HG03066 (cell line): ENCODE data around the gene PSMD3.

Experiments used
- ATAC-seq: cut with Tn5 transposase; IDR thresholded peaks from one replicate; pipeline ENCODE4 v1.9.1; 2021; ENCODE audit warnings: low read depth; ENCODE audit not compliant: unreplicated experiment

The PSMD3 gene

DNA sequence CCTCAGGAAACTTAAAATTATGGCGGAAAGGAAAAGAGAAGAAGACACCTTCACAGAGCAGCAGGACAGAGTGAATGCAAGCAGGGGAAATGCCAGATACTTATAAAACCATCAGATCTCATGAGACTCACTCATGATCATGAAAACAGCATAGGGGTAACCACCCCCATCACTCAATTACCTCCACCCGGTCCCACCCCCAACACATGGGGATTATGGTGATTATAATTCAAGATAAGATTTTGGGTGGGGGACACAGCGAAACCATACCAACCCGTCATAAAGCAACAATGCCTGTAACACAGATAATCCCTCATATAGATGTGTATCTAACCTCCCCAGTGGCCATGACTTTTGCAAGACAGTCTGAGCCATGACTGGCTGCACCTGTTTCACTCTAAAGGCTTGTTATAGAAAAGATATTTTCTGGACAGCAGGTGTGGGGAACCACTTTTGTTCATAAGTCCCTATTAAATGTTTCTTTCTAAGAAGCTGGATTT, 24.8 kb upstream of the PSMD3 start:
- ATAC-seq = no peak

DNA sequence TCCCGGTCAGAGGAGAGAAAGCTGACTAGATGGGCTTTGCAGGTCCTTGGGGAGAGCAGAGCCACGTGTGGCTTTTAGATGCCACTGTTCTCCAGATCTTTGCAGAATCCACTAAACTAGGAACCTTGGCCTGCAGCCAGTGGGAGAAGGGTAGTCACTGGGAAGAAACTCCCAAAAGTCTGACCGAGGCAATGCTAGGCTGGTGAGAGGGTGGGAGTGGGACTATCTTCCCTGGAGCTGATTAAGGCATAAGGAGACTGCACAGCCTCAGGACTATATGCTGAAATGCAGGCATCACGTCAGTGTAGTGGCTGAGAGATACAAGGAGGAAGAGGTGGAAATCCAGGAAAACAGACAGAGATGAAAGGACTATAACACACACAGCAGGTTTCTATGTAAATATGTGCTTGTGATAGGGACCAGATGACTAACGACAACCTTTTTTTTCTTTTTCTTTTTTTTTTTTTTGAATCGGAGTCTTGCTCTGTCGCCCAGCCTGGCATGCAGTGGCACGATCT, 20.0 kb upstream of the PSMD3 start:
- no peak for ATAC-seq

DNA sequence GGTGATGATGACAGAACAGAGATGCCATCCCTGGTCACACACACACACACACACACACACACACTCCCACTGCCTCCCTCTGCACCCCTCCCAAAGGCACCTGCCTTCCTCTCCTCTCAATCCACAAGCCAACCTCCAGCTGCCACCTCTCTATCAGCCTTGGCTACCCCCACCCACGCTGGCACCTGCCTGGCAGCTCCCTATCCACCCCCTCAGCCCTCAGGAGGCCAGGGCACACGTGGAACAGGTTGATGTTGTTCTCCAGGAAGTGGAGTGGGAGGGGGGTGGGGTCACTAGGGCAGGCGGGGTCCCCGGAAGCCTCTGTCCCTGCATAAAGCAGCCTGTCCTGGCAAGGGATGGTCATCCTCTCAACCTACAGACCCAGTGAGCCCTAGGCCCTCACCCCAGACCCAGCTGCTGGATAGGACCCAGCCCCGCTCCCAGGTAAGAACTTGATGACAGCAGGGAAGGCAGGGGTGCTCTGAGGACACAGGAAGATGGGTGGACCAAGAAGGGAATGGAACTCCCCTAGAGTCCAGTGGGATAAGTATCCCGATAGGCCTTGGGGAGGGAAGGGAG, 17.9 kb upstream of the PSMD3 start, which contains the start of gene GSDMA:
Gene GSDMA, plus strand, starts transcription at position 363 of the 579 bp plus-strand sequence. CDS start 2,684 bp downstream, outside the sequence.
- ATAC-seq = no peak

DNA sequence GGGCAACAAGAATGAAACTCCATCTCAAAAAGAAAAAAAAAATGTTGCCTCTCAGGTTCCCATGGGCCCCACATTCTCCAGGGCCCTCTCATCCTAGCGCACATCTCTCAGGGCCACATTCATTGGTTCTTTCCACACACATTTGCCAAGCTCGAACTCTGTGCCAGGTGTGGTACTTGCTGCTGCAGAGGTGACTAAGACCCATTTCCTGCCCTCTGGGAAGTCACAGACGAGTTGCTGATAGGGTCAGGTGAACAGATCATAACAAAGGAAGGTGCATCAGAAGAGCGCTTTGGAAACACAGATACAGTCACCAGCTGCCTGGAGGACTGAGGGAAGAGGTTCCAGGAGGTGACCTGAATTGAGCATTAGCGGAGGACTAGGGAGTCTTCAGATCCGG, 16.8 kb upstream of the PSMD3 start:
- no peak for ATAC-seq

DNA sequence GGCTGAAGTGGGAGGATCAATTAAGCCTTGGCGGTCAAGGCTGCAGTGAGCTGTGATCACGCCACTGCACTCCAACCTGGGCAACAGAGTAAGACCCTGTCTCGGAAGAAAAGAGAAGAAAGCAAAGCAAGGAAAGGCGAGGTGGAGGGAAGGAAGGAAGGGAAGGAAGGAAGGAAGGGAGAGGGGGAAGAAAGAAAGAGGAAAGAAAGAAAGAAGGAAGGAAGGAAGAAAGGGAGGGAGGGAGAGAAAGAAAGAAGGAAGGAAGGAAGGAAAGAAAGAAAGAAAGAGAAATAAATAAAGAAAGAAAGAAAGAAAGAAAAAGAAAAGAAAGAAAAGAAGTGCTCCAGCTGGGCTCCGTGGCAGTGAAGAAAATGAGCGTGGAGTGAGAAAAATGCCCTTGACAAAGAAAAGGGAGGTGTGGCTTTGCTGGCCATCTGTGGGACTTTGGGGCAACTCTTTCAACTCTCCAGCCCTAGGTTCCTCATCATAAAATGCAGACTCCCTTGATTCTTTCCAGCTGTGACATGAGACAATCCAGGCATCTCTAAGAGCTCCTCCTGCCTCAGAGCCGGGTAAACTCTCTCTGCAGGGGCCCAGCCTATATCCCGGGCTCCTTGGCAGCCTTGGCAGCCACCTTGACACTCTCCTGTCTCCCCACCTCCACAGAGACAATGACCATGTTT, 15.4 kb upstream of the PSMD3 start:
- no peak for ATAC-seq

DNA sequence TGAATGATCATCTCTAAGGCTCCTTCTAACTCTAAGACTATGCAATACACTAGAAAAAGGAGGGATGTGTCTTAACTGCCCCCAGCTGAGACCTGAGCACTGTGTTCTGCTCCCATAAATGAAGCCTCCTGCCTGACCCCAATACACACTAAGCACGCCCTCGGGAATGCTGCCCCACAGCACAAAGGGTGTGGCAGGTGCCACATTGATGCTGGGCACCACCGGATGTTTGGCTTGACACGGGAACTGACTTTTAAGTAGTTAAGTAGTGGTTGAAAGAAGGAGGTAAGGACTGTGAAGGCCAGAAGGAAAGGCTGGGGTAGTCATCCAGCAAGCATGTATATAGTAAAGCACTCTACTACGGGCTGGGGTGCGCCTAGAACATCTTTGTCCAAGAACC, 13.8 kb upstream of the PSMD3 start:
- ATAC-seq = no peak

DNA sequence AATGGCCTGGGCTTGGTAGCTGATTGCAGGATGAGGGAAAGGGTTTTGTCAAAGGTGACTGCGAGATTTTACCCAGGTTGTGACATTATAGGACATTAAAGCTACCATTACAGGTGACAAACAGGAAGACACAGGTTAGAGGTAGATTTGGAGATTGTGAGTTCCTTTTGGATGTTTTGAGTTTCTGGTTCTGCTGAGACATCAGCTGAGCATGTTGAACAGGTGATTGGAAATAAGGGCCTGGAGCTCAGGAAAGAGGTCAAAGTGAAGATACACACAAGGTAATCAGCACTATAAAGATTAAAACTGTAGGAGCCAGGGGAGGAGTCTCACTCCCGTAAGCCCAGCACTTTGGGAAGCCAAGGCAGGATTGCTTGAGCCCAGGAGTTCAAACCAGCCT, 11.8 kb upstream of the PSMD3 start:
- no peak for ATAC-seq

DNA sequence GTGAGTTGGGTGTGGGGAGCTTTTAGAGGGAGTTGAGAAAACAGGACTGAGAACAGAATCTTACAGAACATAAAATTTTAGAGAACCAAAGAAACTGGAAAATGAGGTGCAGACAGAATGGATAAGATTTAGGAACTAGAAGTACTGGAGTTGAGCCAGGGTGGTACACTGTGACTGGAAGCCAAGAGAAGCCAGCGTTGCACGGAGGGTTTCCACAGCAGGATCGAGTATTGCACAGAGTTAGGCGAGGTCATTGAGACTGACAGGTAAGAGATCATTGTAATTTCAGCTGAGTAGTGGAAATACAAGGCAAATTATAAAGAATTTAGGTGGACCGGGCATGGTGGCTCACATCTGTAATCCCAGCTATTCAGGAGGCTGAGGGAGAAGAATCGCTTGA, 11.2 kb upstream of the PSMD3 start:
- no peak for ATAC-seq

DNA sequence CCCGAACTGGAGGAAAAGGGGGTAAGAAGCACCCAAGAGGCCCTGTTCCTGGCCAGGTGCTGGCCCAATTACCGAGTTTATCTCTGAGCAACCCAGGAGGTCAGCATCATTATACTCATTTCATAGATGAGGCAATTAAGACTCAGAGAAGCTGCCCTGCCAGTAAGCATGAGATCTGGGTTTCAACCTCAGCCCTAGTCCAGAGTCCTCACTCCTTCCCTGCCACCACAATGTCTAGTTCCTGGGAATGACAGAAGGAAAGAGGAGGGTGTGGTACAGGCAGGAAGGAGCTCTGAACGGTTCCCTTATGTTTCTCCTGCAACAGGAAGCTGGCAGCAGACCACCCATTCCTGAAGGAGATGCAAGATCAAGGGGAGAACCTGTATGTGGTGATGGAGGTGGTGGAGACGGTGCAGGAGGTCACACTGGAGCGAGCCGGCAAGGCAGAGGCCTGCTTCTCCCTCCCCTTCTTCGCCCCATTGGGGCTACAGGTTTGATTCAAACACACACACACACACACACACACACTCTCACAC, 10.4 kb upstream of the PSMD3 start:
- no peak for ATAC-seq

DNA sequence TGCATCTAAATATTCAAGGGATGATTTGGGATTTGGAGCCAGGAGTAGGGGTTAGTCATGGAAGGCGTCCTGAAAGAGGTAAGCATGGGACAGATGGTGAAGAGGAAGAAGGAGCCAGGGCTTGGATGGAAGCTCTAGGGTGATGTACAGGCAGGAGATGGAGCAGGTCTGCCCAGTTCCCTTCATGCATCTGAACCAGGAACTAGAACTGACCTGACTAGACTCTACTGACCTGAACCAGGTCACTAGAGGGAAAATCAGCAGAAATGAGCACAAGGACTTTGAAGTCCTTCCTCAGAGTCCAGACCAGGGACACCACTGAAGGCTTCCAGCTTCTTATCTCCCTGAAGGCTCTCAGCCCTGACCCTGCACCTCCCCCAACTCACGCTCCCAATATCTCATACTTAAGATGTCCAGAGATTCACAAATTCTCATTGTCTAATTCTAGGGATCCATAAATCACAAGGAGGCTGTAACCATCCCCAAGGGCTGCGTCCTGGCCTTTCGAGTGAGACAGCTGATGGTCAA, 9.5 kb upstream of the PSMD3 start:
- ATAC-seq = no peak

DNA sequence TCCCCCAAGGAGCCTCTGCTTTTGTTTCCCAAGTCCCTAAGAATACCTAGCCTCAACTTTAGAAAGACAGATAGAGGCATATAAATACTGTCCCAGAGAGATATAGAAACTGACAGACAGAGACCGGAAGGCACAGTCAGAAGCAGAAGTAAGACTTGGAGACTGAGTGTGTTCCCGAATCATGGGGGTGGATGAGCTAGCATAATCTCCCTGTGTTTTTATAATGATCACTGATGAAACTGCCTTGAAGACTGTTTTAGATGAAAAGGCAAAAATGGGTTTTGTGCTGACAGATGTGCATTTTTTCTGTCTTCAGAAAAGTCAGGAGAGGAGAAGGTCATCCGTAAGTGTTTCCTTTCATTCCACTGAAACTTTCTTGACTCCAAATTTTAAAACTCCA, 8.3 kb upstream of the PSMD3 start:
- no peak for ATAC-seq

DNA sequence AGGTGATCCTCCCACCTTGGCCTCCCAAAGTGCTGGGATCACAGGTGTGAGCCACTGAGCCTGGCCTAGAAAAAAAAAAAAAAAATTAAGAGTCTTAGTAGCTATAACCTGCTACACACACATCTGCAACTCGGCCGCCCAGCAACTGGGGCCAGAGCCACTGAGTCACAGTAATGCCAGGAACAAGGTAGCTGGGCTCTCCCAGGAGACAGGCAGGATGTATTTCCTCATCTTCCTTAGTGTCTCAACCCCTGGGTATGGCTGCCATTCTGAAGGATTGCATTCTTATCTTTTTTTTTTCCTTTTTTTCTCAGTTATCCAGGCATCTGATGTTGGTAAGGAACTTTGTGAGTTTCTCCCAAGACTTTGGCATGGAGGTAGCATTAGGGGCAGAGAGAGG, 7.1 kb upstream of the PSMD3 start:
- ATAC-seq = no peak

DNA sequence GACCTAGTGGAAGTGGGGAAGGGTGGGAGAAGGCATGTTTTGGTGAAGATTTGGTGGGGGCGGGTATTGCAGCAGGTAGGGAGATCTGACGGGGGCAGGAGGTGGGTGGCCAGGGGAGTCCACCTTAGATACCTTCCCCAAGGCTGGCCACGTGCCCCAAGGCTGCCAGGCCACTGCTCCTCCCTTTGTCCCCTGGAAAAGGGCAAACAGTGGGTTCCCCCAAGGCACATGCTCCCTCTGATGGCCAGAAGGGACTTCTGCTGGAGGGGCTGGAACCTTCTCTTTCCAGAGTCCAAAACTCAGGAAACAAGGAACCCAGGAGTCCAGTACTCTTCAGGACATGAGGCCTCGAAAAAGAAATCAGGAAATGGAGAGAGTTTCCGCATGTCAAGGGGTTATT, 6.2 kb upstream of the PSMD3 start:
- no peak for ATAC-seq

DNA sequence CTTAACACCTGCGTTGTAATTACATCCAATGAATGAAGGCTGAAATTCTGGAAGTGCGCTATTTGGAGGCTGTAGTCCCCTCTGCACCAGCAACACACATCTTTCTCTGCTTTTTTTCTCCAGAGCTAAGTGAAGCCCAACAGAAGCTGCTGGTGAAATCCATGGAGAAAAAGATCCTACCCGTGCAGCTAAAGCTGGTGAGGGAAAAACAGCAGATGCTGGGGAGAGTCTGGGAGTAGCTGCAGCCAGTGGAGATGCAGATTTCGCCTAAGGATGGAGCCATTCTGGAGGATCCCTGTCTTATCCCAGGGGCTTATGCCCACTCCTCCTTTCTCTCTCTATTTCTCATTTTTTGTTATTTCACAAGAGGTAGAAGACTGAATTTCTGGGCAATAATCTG, 4.8 kb upstream of the PSMD3 start:
- ATAC-seq = no peak

DNA sequence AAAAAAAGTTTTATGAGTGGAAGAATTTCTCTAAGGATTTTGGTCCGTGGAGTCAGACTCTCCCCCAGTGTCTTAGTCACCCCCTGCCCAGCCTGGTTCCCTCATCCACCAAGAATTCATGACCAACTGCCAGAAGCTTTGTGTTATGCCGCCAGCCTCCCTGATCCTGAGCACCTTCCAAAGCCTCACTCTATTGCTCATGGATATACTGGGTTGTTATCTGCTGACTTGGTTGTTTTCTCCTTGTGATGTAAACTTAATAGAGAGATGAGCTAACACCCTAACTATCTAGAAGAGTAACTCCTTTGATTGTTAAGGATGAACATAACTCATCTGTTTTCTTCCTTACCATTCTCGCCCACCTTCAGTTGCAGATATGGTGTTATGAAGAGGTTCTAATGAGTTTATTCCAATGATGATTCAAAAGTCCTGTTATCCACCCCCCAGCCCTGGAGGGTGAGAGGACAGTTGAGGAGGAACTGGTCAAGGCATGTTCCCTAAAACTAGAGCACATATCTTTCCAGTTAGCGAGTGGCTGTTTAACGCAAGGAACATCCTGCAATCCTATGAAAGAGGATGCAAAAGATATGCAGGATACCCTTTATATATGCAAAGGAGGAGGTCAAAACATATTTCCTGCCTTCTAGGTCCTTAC, 1.5 kb upstream of the PSMD3 start:
- ATAC-seq = no peak

DNA sequence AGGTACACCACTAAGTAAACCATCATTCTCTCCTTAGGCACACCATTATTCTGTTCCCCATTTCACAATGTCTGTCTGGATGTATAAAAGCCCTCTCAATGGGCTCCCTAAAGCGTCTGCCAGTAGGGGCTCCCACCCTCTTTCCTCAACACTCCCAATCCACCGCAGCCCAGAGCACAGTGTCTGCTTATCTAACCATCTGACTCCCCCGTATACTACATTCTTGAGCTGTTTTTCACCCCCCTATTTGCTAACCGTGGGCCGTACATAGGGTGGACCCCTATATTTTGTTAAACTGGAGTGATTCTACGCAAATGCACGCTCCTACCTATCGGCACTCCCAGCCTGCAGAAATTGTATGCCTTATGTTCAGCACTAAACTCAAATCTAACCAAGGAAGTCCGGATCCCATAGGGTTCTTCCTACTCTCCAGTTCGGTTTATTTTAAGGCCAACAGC, 685 bp upstream of the PSMD3 start:
- peak; percentile 11 for ATAC-seq

DNA sequence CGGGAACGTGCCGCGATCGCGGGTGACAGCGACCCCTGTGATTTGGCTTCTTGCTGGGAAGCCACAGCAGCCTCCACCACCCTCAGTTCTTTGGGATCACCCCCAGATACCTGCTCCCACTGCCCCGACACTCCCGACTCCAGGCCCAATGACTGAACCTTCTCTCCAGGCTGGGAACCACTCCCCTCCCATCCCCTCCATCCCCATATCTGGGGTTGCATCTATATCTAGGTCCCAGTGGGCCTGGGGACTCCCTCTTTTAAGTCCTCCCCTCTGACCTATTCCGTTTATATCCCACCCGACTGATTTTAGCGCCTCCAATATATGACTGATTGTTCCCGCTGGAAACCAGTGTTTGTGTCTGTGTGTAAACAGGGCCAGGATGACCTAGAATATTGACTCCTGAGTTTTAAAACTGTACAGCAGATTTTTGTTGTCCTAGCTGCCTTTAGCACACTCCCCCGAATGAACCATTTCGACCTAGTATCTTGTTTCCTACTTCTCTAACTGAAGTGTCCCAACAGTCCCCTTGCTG, 667 bp downstream of the PSMD3 start:
- no peak for ATAC-seq

DNA sequence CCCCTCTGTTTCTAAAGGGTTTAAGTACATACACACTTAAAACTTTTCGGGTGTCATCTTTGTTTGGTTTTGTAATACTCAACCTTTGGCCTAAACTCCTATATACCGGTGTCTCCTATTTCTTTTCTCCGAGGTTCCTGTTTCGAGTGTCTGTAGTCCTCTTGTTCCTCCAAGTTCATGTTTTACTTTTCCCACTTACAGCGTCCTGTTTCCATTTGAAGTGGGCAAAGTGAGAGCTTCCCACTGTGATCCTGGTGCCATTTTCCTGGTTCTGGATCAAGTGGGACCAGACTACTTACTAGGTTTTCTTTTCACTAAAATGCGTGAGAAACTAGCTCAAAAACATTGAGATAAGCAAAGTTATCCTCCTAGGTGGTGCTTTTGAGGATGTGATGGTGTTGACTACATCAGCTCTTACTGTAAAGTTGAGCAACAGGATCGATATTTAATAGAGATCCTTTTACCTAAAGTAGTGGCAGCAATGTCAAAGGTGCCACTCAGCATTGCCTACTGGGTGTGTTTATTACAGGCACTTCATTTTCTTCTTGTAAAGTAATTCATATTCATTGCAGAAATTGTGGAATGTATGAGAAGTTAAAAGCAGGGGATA, 1.3 kb downstream of the PSMD3 start:
- ATAC-seq = no peak

DNA sequence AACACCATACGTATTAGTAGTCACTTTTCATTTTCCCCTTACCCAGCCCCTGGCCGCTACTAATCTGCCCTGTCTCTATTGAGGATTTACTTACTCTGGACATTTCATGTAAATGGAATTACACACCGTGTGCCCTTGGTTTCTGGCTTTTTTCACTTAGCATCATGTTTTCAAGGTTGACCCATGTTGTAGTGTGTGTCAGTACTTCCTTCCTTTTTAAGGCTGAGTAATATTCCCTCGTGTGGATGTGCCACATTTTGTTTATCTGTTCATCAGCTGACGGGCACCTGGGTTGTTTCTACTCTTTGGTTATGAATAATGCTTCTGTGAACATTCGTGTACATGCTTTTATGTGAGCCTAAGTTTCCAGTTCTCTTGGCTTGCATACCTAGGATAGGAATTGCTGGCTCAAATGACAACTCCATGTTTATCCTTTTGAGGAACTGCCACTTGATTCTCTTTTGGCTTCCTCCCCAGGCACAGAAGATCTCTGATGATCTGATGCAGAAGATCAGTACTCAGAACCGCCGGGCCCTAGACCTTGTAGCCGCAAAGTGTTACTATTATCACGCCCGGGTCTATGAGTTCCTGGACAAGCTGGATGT, 7.7 kb downstream of the PSMD3 start:
- no peak for ATAC-seq

DNA sequence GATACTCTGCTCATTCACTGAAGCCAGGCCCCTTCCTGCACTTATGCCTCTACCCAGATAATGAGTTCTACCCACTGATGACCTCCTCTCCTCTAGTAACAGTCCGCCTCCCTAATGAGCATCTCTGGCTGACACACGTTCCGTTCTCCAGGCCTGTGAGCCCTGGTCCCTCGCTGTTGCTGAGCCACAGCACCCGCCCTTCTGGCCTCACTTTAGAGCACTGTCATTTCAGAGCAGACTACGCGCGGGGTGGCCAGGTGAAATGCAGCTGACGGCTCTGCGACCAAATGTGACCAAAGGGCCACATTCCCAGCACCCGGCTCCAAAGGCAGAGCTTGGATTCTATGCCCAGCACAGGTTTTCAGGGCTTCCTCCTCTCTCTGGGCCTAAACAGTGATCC, 13.8 kb downstream of the PSMD3 start:
- ATAC-seq = no peak
